ENCODE measurements around the gene ELOVL1. TPM values are rescaled to one million over a fixed set of nuclear protein-coding genes. Genes with fewer than 3 reads are reported as not detected.
A peak's percentile ranks its signal among the peaks of the same experiment; 100 is the strongest.

Gene ELOVL1
- total RNA-seq, 1 donor from 2014 or later: 71.6 TPM

DNA sequence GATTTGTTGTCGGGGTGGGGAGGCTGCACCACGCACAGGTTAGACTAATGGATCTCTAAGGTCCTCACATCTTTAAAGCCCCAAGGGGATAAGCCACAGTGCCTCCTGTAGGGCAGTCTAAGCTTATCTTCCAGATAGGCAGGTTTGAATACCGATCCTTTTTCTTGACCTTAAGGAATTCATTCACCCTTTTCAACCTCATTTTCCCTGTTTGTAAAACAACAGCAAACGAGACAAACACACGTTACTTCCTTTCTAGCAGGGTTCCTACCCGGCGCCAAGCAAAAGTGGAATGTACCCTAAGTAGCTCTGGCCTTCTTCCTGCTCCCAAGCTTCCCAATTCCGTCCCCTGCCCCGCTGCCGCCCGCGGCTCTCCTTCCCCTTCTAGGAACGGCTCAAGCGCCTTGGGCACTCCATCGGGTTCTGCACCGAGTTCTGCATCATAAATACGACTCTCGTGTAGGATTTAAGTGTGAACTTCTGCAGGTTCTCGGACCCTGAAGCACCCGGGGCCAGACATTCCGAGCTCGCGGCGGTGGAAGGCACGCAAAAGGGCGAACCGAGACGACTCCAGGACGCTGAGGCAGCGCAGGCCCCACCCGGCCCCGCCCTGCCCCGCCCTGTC is 9.6 kb downstream of the ELOVL1 start:
- DNase-seq (ENCODE audit: low read depth in 2 of 2): peak; percentile 52 to 65

DNA sequence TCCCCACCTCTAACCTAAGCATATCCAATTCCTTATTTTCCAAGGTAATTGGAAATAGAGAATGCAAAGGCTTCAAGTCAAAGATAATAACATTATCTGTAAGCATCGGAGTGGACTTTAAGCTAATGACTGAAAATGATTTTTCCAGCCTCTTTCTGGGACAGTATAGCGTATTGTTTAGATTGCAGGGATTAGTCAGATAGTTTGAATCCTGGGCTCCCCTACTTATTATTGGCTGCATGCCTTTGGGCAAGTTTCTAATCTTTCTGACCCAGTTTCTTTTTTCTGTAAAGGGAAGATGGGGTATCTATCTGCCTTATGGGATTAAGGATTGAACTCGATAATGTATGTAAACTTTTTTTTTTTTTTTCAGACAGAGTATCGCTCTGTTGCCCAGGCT is 10.6 kb downstream of the ELOVL1 start:
- DNase-seq (ENCODE audit: low read depth in 2 of 2): no peak

DNA sequence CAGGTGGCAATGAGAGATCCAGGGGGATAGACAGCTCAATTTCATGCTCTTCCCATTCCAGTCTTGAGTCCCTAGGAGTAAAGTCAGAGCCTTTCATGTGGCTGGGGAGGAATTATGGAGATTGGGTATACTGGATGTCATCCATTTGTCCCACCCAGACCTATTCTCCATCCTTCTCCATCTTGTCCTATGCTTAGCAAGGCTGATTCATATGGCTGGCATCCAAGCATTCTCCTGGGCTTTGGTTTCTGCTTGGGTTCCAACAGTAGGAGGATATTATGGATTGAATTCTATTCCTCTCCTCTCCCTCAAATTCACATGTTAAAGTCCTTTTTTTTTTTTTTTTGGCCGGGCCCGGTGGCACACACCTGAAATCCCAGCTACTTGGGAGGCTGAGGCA is 12.9 kb downstream of the ELOVL1 start:
- DNase-seq (ENCODE audit: low read depth in 2 of 2): no peak

DNA sequence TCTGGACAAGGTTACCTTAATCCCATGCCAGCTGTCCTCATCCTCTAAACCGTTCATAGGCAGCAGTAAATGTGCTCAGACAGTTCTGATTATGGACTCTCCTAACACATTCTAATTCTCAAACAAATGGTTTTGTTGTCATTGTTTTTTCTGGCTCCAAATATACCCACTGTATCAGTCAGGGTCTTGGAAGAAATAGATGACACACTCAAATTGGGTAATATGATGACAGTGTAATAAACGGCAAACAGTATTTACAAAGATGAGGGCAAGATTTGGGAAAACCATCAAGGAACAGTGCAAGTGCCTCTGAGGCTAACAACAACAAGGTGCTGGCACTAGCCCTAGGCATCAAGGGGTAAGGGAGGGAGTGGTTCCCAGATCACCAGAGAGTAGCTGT is 13.3 kb downstream of the ELOVL1 start:
- DNase-seq (ENCODE audit: low read depth in 2 of 2): no peak

DNA sequence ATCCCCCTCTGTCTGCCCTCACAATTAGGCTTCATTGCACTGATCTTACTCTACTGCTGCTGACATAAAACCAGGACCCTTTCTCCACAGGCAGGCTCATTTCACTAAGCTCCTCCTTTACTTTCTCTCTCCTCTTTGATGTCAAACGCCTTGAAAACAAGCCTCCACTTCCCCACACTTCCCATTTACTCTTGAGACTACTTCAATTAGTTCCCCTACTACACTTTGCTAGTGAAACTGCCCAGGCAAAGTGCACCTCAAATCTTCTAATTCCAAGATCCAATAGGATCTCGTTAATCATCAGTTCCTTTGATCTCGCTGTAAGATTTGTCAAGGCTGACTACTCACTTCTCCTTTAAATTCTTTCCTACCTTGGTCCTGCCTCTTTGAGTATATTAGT is 14.9 kb downstream of the ELOVL1 start:
- no peak for DNase-seq (ENCODE audit: low read depth in 2 of 2)

DNA sequence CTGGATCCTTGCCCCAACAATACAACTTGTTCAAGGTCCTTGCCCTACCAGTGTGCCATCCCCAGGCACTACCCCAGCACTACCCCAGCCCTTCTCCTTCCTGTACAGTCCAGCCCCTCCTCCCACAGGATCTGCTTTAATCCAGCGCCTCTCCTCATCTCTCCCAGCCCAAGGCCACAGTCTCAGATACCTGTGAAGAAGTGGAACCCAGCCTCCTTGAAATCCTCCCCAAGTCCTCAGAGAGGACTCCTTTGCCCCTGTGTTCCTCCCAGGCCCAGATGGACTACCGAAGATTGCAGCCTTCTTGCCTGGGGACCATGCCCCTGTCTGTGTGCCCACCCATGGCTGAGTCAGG is 15.5 kb downstream of the ELOVL1 start:
- DNase-seq (ENCODE audit: low read depth in 2 of 2): no peak

DNA sequence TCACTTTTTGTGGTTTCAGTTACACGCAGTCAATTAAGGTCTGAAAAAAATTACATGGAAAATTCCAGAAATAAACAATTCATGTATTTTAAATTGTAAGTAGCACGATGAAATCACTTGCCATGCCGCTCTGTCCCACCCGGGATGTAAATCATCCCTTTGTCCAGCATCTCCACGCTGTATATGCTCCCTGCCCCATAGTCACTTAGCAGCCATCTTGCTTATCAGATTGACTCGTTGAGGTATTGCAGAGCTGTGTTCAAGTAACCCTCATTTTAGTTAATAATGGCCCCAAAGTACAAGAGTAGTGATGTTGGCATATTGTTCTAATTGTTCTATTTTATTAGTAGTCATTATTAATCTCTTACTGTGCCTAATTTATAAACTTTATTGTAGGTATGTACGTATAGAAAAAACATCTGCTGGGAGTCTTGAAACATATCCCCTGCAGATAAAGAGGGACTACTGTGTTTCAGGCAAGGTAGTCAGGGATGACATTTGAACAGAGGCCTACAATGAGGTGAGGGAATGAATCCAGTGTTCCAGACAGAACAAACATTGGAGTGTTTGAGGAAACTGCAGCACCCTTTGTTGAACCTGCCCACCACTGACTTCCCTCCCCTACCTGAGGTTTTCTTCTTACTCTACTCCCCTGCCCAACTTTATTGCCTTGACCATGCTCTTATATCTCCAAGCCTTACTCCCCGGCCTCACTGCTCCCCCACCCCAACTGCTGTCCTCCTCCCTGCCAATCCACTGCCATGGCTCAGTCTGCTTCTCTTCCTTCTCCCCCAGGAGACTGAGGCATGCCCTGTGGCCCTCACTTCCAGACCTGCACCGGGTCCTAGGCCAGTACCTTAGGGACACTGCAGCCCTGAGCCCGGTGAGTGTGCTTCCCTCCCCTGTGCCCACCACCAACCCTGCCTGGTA is 16.1 kb downstream of the ELOVL1 start:
- DNase-seq (ENCODE audit: low read depth in 2 of 2): no peak

DNA sequence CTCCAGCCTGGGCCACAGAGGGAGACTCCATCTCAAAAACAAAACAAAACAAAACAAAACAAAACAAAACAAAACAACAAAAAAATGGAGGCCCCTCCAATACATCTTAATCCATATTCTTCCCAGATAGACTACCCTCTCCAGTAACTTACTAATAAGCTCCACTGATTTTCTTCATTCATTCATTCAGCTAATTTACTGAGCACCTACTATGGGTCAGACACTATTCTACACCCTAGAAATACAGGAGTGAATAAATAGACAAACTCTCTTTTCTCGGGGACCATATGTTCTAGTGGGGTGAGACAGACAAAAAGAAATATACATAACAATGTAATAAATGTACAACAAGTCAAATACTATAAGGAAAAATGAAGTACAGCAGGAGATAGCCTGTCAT is 16.8 kb downstream of the ELOVL1 start:
- no peak for DNase-seq (ENCODE audit: low read depth in 2 of 2)

DNA sequence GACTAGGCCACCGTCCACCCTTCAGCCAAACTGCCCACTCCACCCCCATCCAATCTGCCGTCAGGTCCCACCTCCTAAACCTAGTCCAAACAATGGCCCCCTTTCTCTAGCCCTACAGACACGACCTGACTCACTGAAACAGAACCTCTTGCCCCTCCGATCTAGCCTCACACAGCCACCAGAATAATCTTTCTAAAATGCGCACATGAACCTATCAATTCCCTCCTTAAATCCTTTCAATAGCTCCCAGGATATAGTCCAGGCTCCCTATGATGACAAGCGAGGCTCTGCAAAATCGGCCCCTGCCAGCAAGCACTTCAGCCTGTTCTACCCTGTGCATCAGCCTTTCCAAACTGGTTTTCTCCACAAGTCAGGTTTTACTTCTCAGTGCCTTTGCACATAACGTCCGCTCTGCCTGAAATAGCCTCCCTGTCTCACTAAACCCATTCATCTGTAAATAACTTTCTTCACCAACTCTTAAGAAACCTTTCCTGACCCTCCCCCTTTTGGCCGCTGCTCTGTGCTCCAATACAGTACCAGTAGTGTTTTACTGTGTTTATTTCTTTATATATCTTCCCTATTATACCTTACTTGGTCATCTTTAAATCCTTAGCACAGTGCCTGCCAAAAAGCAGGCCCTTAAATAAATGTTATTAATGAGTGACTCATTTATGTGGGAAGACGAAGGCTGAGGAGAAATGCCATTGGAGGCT is 18.1 kb downstream of the ELOVL1 start:
- DNase-seq (ENCODE audit: low read depth in 2 of 2): peak in 1 of 2 donors; percentile 18

DNA sequence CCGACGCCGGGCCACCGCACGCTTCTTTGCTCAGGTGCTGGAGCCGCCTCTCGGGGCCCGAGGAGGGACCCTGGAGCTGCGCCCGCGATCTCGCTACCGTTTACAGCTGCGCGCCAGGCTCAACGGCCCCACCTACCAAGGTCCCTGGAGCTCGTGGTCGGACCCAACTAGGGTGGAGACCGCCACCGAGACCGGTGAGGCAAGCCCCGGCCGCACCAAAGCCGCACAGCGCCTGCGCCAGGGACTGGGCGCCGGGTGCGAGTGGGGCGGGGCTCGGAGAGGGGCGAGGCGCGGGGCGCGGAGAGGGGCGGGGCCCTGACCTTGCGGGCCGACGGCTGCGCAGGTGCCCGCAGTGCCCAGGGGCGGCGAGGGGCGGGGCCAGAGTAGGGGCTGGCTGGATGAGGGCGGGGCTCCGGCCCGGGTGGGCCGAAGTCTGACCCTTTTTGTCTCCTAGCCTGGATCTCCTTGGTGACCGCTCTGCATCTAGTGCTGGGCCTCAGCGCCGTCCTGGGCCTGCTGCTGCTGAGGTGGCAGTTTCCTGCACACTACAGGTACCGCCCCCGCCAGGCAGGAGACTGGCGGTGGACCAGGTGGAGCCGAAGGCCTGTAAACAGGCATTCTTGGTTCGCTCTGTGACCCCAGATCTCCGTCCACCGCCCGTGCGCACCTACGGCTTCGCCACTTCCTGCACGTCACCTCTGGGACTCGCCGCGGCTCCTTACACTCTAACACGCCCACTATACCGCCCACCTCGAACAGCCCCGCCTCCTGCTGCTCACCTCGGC is 18.8 kb downstream of the ELOVL1 start:
- DNase-seq (ENCODE audit: low read depth in 2 of 2): peak; percentile 47 to 65

DNA sequence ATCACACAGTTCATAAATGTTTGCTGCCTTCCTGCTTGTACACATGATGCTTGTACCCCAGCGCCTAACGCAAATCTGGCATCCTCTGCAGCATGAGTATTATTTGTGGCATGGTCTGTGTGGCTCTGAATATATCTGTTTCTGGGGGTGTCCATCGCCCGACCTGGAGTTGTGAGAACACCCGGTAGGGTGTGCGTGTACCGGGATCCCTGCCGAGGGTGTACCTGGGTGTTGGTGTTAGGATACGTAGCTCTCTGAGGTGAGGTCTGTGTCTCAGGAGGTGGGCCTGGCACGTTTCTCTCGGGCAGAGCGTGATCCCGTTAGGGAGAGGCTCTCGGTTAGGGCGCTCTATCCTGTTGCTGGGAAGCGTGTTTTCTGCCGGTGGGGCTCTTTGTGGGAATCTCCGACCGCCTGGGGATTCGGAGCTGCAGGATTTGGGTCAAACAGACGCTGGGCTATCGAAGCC is 19.4 kb downstream of the ELOVL1 start:
- DNase-seq (ENCODE audit: low read depth in 2 of 2): no peak

DNA sequence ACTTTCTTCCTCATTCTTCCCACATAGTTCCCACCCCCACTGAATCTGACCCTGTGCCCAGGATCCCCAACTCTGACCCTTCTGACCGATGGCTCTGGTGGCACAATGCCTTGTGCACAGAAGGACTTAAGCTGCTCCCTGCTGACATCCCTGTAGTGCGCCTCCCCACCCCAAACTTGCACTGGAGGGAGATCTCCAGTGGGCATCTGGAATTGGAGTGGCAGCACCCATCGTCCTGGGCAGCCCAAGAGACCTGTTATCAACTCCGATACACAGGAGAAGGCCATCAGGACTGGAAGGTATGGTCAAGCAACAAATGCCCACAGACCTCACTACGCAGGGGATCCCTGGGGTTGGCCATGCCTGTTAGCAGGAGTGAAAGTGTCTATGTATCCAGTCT is 21.2 kb downstream of the ELOVL1 start:
- DNase-seq (ENCODE audit: low read depth in 2 of 2): no peak

DNA sequence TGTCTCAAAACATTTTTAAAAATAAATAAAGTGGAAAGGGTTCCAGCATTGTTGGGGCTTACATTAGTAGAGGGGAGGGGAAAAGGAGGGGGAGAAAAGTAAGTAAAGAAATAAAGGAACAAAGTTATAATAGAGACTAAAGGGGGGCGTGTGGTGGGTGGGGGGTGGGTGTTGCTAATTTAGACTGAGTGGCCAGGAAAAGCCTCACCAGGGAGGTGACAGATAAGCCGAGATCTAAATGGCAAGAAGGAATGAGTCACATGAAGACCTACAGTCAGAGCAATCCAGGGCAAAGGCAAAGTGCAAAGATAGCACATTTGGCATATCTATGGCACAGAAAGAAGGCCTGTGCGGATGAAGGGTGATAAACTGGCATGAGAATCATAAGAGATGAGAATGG is 22.7 kb downstream of the ELOVL1 start:
- DNase-seq (ENCODE audit: low read depth in 2 of 2): no peak

DNA sequence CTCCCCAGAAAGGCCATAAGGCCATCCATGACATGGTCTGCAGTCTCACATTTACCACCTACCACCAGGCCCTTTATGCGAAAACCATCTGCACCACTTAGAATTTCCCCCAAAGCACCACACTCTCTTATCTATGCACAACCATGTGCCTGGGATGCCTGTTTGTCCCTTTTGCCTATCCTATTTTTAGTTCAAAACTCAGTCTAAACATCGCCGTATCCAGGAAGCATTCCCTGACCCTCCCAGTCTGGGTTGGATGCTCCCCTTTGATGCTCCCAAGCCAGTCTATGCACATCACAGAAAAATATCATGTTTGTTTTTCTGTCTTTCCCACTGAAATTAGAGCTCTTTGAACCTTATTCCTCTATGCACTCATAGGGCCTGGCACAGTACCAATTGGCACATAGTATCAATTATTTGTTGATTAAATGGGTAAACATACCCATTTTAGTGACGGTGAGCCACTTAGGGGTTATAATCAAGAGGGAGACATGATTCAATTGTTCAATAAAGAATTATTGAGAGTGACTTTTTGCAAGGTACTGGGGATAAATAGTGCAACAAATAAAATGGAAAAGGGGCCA is 23.5 kb downstream of the ELOVL1 start:
- DNase-seq (ENCODE audit: low read depth in 2 of 2): peak; percentile 75 to 87

DNA sequence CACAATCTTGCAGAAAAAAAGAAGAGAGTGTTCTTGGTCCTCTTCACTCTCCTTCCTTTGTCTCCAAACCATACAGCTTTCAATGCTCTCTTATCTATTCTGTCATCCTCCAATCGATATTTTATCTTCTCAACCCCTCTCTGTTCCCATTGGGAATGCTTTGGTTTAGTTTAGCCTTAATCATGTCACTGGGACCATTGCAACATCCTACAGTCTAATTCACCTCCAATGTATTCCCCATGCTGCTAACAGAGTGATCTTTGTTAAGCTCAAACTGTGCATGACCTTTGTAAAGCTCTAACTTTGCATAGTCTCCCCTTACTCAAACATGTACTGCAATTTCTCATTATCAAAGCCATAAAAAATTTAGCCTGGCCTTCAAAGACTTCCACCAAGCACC is 27.3 kb downstream of the ELOVL1 start:
- DNase-seq (ENCODE audit: low read depth in 2 of 2): no peak

DNA sequence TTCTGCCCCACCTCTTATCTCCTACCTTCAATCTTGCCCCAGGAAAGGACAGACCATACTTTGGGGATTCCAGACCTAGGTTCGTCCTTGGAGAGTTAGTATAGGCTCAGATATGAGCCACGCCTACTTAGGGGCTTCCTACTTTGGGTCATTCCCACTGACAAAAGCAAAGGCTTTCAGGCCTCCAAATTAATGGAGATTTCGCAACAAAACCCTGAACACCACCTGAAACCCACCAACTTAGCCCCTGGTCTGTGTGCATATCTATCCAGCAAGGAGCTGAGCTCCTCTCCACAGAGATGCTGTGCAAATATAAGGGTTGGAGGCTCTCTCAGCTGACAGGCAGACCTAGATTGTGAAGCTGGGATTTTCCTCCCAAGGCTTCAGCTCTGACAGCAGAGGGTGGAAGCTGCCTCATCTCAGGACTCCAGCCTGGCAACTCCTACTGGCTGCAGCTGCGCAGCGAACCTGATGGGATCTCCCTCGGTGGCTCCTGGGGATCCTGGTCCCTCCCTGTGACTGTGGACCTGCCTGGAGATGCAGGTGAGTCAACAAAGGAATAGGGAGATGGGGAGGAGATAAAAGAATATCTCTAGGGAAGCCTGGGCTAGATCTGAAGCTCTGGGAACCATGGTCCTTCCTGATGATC is 28.1 kb downstream of the ELOVL1 start:
- DNase-seq (ENCODE audit: low read depth in 2 of 2): no peak

DNA sequence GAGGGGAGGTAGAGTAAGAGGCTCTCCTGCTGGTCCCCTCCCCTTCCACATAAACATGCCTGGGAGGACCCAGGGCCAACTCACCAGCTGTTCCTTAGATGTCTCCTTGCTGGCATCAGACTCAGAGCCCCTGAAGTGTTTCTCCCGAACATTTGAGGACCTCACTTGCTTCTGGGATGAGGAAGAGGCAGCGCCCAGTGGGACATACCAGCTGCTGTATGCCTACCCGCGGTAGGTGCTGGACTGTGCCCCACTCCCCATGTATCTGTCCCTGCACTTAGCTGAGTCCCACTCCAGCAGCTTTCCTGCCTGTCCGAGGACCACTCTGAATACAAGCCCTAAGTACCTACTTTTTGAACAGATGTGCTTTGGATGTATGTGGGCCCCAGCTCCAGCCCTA is 29.8 kb downstream of the ELOVL1 start:
- DNase-seq (ENCODE audit: low read depth in 2 of 2): no peak

DNA sequence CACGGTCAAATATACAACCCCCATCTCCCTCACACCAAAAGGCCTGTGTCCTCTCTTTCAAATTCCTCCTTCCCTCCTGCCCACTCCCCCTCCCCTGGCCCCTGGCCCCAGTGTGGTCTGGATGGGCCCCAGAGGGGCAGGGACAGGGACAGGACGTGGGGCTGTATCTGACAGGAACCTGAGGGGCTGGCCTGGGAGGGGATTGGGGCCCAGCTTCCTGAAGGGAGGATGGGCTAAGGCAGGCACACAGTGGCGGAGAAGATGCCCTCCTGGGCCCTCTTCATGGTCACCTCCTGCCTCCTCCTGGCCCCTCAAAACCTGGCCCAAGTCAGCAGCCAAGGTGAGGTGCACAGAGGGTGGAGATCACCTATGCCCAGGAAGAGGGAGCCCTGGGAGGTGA is 30.2 kb downstream of the ELOVL1 start, which contains the start of gene MPL:
Gene MPL, plus strand, starts transcription at position 231 of the 400 bp plus-strand sequence. Its CDS starts 31 bp downstream, at position 262.
- DNase-seq (ENCODE audit: low read depth in 2 of 2): no peak

DNA sequence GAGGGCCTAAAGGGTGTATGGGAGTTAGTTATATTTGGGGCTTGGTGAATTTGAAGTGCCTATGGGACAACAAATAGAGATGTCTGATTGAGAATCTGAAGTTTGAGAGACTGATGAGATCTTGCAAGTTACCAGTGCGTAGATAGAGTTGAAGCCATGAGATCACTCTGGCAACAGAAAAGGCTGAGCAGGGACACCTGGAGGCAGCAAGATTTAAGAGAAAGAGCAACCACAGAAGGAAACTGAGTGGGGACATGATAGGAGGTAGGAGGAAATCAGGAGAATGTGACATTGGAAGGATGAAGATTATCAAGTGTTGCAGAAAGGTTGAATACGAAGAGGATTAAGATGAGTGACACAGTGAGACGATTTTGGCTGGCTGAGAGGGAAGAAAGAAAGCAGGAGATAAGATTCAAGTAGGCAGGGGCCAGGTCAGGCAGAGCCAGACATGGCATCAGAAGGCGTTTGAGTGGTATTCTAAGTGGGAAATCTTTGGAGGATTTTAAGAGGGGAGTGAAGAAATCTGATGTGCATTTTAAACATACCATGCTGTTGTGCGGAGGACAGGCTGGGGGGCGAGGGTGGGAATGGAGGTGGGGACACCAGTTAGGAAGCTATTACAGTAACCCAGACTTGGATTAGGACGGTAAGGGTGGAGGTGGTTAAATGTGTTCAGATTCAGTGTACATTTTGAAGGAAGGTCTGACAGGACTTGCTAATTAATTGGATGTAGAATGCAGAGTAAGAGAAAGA is 33.2 kb downstream of the ELOVL1 start:
- DNase-seq (ENCODE audit: low read depth in 2 of 2): no peak

DNA sequence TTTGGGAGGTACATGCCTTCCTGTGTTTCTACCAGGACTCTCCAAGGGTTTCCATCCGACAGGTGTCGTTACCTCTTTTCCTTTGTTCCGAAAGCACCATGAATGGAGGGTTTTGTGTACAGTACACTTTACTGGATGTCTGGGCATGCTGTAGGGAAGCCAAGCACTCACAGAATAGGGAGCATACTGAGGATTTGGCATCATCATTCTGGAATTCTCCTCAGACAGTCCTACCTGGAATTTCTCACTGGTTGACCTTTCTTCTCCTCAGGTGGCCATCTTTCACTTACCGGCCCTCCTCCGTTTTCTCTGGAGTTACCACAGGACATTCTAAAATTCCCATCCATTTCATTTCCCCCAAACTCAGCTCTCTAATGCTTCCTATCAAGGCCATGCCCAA is 36.1 kb downstream of the ELOVL1 start:
- no peak for DNase-seq (ENCODE audit: low read depth in 2 of 2)

All from lung microvascular endothelial cell (primary cell).